Peyer's patch (tissue), 4 donors: Measurements from ENCODE around the gene PLN.

Source experiments
- POLR2A ChIP-seq, 2 donors: fragments of 450-650 bp; IDR thresholded peaks; one replicate each; pipeline ENCODE4 v1.5.1; 2017; ENCODE audit warnings: antibody characterized with exemption in 2 of 2, mild to moderate bottlenecking in 2 of 2, moderate library complexity in 2 of 2
- TF ChIP-seq, protein P1 (sequence below), 6 experiments: fragments of 450-650 bp in 4 of 6; fragments of 200-600 bp in 2 of 6; sonication (generic) in 1 of 6; IDR thresholded peaks; one replicate each; pipeline ENCODE4 v1.5.1; 2017 to 2019; ENCODE audit warnings: antibody characterized with exemption in 6 of 6, mild to moderate bottlenecking in 3 of 6, moderate library complexity in 1 of 6

GRCh38 chr6:118525913-118526780 is 21.9 kb upstream of the PLN start:
- no peak for TF ChIP-seq POLR2A (IDR thresholded peaks at IDR 0.05)
- TF ChIP-seq, protein P1, sequence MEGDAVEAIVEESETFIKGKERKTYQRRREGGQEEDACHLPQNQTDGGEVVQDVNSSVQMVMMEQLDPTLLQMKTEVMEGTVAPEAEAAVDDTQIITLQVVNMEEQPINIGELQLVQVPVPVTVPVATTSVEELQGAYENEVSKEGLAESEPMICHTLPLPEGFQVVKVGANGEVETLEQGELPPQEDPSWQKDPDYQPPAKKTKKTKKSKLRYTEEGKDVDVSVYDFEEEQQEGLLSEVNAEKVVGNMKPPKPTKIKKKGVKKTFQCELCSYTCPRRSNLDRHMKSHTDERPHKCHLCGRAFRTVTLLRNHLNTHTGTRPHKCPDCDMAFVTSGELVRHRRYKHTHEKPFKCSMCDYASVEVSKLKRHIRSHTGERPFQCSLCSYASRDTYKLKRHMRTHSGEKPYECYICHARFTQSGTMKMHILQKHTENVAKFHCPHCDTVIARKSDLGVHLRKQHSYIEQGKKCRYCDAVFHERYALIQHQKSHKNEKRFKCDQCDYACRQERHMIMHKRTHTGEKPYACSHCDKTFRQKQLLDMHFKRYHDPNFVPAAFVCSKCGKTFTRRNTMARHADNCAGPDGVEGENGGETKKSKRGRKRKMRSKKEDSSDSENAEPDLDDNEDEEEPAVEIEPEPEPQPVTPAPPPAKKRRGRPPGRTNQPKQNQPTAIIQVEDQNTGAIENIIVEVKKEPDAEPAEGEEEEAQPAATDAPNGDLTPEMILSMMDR (IDR thresholded peaks at IDR 0.05): no peak
